Amniotic stem cell (primary cell): ENCODE measurements around the gene WNT3A.
"Not testable (repeated sequence)": the region's sequence is repeated elsewhere in the genome, so short reads cannot be mapped to it uniquely, and the experiment has no call there.

Experiments
- DNase-seq: peaks from one replicate; lab custom pipeline; 2025; lab: John Stamatoyannopoulos, UW

Gene WNT3A

DNA sequence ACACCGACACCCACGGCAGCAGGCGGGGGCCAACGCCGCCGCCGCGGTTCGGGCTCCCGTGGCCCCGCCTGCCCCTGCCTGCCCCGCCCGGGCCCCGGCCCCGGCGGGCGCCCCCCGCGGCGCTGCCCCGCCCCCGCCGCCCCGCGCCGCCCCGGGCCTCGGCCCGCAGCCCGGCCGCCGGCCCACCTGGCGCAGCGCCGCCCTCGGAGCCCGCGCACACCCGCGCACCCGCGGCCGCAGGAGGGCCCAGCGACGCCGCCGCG is at the start of gene WNT3A:
Gene WNT3A (plus strand): TSS at position 213 of the 263 bp plus-strand sequence. CDS start 131 bp downstream, outside the sequence.
- no peak for DNase-seq

- DNase-seq = no peak
These were observed 48.0 kb upstream of the WNT3A start for GRCh38 chr1:227958617-227959324.

- DNase-seq = no peak
These were observed 47.4 kb upstream of the WNT3A start for GRCh38 chr1:227959325-227959860.

DNA sequence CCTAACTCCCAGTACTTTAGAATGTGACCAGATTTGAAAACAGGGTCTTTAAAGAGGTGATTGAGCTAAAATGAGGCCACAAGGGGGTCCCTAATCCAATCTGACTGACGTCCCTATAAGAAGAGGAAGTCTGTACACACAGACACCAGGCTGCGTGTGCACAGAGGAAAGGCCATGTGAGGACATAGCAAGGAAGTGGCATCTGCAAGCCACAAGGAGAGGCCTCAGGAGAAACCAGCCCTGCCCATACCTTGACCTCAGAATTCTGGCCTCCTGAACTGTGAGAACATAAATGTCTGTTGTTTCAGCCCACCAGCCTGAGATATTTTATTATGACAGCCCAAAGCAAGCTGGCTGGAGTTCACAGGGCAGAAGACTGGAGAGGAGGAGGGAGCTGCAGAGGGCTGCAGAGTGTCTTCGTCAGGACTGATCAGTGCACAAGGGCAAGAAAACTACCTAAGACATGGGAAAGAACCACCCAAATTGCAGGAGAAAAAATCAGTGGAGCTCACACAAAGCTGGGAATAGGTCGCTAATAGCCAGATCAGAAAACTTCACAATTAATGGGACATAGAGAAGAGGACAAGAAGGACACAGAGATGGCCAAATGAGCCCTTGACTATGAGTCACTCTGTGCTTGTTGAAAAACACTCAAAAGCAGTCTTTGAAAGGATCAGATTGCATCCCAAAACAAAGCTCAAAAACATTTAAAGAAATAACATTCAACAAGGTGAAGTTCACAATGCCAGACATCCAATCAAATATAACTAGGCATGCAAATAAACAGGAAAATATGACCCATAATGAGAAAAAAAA is 44.9 kb upstream of the WNT3A start:
- DNase-seq = no peak

DNA sequence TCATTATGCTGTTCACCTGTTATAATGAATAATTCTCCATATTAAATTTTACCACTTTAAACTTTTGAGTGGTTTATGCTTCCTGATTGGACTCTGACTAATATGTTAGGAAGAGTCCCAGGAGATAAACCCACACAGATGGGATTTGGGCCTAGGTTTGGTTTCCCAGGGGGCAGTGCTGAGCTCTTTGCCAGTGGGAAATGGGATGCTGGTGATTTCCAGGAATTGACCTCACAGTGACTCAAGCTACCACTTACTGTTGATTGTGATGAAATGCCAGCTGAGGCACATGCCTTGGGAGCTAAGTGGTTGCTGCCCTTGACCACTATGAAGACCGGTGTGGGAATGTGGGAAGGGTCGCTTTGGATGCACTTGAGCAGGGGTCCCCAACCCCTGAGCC is 40.1 kb upstream of the WNT3A start:
- not testable (repeated sequence) for DNase-seq

- not testable (repeated sequence) for DNase-seq
These were observed 39.0 kb upstream of the WNT3A start for GRCh38 chr1:227967815-227968214.

- not testable (repeated sequence) for DNase-seq
These were observed 36.5 kb upstream of the WNT3A start for GRCh38 chr1:227970076-227970995.

GRCh38 chr1:227971216-227971615 is 35.6 kb upstream of the WNT3A start:
- not testable (repeated sequence) for DNase-seq

DNA sequence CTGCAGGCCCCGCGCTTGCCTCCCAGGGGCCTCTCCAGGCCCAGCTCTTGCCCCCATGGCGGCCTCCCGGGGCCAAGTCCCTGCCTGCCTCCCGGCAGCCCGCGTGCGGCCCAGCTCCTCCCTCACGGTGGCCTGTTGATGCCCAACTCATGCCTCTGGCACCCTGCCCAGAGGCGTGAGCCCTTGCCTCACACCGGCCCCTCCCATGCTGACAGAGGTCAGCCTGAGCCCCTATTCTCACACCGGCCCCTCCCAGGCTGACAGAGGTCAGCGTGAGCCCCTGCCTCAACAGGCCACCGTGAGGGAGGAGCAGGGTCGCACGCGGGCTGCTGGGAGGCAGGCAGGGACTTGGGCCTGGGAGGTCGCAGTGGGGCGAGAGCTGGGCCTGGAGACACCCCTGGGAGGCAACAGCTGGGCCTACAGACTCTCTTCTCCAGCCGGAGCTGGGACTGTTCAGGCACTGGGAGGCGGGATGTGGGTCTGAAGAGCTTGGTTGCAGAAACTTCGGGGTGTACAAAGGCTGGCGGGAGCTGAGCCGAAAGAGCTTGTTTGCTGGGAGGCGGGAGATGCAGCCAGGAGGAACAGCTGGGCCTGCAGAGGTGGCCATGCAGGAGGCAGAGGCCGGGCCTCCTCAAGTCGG is 35.0 kb upstream of the WNT3A start:
- not testable (repeated sequence) for DNase-seq

GRCh38 chr1:227972283-227972679 is 34.5 kb upstream of the WNT3A start:
- not testable (repeated sequence) for DNase-seq

DNA sequence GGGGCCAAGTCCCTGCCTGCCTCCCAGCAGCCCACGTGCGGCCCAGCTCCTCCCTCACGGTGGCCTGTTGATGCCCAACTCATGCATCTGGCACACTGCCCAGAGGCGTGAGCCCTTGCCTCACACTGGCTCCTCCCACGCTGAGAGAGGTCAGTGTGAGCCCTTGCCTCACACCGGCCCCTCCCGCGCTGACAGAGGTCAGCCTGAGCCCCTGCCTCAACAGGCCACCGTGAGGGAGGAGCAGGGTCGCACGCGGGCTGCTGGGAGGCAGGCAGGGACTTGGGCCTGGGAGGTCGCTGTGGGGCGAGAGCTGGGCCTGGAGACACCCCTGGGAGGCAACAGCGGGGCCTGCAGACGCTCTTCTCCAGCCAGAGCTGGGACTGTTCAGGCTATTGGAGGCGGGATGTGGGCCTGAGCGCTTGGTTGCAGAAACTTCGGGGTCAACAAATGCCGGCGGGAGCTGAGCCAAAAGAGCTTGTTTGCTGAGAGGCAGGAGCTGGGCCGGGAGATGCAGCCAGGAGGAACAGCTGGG is 33.9 kb upstream of the WNT3A start:
- DNase-seq = not testable (repeated sequence)

GRCh38 chr1:227973724-227974288 is 33.0 kb upstream of the WNT3A start:
- DNase-seq = not testable (repeated sequence)

DNA sequence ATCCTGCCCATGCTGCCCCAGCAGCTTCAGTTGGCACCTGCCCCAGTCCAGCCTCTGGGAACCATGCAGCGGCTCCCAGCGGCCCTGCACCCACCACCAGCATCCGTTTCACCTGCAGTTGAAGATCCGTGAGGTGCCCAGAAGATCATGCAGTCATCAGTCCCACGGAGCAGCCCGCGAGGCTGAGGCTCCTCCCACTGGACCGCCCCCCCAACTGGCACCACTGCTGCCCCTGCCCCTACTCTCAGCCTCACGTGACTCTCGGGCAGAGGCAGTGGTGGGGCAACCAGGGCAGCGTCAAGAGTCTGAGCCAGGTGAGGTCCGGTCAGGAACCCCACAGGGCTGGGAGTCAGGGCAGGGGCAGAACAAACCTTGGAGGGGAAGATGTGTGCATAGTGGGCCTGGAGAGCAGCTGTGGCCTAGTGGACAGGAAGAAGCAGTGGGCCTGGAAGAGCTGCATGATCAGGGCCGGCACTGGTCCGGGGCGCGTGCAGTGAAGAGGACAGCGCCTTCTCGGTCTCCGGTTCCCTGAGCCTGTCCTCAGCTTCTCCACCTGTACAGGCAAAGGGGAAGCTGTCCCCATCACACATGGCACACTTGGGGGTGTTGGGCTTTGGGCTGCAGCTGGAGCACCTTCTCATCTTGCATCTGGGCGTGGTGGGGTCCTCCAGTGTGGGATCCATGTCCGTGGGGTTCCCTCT is 31.1 kb upstream of the WNT3A start:
- DNase-seq = not testable (repeated sequence)

GRCh38 chr1:227987181-227987580 is 19.6 kb upstream of the WNT3A start:
- DNase-seq = no peak

DNA sequence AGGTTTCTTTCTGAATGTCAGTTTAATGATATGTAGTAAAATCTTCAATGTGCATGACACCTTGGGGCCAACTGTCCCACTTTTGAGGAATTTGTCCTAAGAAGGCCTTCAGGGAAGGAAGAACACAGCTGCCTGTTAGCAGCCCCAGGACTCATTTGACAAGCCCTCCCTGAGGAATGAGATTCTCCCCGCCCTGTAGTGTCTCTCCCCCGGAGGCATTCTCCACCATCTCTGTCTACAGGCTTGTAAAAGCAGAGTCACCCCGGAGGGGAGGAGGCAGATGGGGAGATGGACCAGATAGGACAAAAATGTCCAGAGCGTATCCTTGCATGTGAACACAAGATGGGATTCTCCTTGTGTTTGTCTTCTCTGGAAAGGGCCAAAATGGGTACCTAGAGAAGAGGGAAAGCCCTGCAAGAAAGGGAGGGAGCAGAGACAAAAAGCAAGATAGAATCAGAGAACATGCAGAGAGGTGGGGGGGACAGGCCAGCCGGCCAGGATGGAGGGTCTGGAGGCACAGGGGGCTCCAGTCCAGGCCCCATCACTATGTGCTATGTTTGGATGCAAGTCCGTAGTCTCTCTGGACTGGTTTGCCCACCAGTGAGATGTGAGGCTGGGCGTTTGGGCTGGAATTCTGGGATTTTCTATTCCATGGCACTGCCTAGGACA is 12.0 kb upstream of the WNT3A start:
- DNase-seq = no peak

DNA sequence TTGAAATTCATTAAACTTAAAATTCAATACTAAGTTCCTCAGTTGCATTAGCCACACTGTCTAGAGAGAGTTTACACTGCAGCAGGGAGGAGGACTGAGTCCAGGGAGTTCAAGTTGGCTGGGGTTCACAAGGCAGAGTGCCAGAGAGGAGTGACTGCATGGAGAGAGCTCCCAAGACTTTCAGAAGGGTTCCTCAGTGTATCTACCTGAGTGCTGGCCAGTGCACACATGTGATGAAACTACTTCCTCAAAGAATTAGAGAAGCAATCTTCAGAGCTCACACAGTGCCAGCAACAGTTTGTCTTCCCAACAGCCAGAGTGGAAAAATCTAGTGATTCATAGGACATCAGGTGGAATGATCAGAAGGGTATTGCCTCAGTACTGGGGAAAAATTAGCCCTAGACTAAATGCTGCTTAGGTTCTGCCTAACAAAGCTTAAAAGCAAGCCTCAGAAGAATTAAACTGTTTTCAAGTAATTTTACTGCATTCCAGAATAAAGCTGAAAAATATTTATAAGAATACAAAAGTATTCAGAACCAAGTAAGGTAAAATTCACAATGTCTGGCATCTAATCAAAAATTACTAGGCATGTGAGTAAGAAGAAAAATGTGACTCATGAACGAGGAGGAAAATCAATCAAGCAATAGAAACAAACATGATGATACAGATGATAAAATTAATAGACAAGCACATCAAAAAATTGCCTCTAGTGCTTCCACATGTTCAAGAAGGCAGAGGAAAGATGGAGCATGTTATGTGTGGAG is 10.4 kb upstream of the WNT3A start:
- DNase-seq = no peak

DNA sequence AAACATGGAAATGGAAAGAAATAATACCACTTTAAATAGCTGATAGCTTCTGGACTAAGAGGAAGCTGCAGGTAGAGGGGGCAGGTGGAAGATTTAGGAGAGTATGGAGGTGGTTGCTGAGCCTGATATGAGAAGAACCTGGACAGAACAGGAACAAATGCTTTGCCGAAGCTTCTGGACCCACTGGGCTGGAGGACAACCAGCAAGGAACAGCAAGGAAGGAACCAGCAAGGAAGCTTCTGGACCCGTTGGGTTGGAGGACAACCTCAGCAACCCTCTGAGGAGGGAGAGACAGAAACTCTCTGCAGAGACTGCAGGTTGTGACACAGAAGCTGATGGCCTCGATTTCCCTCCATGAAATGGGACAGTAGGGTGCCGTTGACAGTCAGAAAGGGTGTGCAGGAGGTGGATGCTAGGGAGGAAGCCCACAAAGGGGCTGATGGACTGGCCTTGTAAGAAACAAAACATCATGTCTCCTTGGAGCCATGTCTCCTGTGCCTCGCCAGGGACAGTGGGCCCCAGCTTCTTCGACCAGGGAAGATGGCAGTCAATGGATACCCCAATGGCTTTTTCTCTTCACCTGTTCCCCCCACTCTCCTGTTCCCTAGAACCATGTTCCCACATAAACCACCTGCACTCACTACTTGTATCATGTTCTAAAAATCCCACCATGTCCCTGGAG is 8.3 kb upstream of the WNT3A start:
- DNase-seq = no peak
